ENCODE measurements around the gene CPSF6. TPM values are rescaled to one million over a fixed set of nuclear protein-coding genes. Genes with fewer than 3 reads are reported as not detected.
"Not testable (repeated sequence)": the region's sequence is repeated elsewhere in the genome, so short reads cannot be mapped to it uniquely, and the experiment has no call there.

The CPSF6 gene
- total and polyA plus RNA-seq, 2 of the 4 experiments (the other 2 are of a cell fraction), result 9.1 to 39.3 TPM

- Histone ChIP-seq H2BK120ac (ENCODE audit: low read depth, low read length) (no peak overlapping the region), H2BK20ac (ENCODE audit: low read depth, low read length) (no peak overlapping the region), H3K36me3 (ENCODE audit: control insufficient read depth, insufficient read depth, low read length) (no peaks in the 10 kb centered on the region), H3K27me3 (ENCODE audit: control insufficient read depth, insufficient read depth, low read length) (no peaks in the 10 kb centered on the region; the same call in 1 of the 2 replicates), H4K8ac (ENCODE audit: low read depth in 2 of 2, low read length in 2 of 2) (no peak overlapping the region), H3K18ac (ENCODE audit: low read depth, low read length) (no peak overlapping the region), H3K4me2 (ENCODE audit: low read depth, low read length) (no peak overlapping the region), H4K20me1 (ENCODE audit: insufficient read depth, low read length) (no peaks in the 10 kb centered on the region), H3K4me3 (ENCODE audit: insufficient read depth, low read depth, low read length) (no peak overlapping the region), H2BK5ac (ENCODE audit: low read depth, low read length, poor library complexity, severe bottlenecking) (no peak overlapping the region), H4K5ac (ENCODE audit: low read depth, low read length) (no peak overlapping the region), H3K23ac (ENCODE audit: low read depth, low read length) (no peak overlapping the region), H3K56ac (ENCODE audit: extremely low read depth, insufficient read depth, low read length) (no peak overlapping the region), H2AK9ac (replicated peaks; ENCODE audit: low read depth, low read length, poor library complexity) (no peak overlapping the region), H3K27ac (ENCODE audit: insufficient read depth, low read length) (no peak overlapping the region), H3K4me1 (ENCODE audit: control insufficient read depth, insufficient read depth, low read length) (no peaks in the 10 kb centered on the region), H2BK15ac (ENCODE audit: low read depth, low read length) (no peak overlapping the region), H2AK5ac (ENCODE audit: low read depth, low read length) (no peak overlapping the region), H4K91ac (ENCODE audit: insufficient read depth, low read depth, low read length) (no peak overlapping the region), H2AFZ (replicated peaks; ENCODE audit: low read length, poor library complexity) (no peak overlapping the region), H3K9me1 (ENCODE audit: insufficient read depth, low read length) (no peaks in the 10 kb centered on the region), H3K79me1 (ENCODE audit: low read depth in 1 of 2, low read length in 2 of 2) (no peaks in the 10 kb centered on the region), H3K9ac (ENCODE audit: low read depth, low read length) (no peak overlapping the region), H3K14ac (replicated peaks; ENCODE audit: low read depth, low read length) (no peak overlapping the region), H3K9me3 (ENCODE audit: control insufficient read depth, insufficient read depth, low read length) (no peaks in the 10 kb centered on the region), H3K4ac (ENCODE audit: low read depth, low read length) (no peak overlapping the region)
- no peak for TF ChIP-seq ELK1 (IDR thresholded peaks at IDR 0.05; ENCODE audit: borderline replicate concordance, low read depth, low read length)
- TF ChIP-seq BHLHE40 (IDR thresholded peaks at IDR 0.05; ENCODE audit: low read depth, low read length), result no peak
- no peak for TF ChIP-seq CHD1 (IDR thresholded peaks at IDR 0.05; ENCODE audit: low read depth, low read length)
- TF ChIP-seq RAD21 (IDR thresholded peaks at IDR 0.05; ENCODE audit: low read length), result no peak
- TF ChIP-seq NFE2L2 (IDR thresholded peaks at IDR 0.05; ENCODE audit: low read depth, low read length), result no peak
- TF ChIP-seq SMC3 (IDR thresholded peaks at IDR 0.05; ENCODE audit: low read depth, low read length), result no peak
- no peak for TF ChIP-seq POLR2A (IDR thresholded peaks at IDR 0.05; ENCODE audit: low read depth, low read length)
- no peak for TF ChIP-seq MAFK (IDR thresholded peaks at IDR 0.05; ENCODE audit: low read depth, low read length)
- ChIA-PET CTCF (no interaction called here), POLR2A (ENCODE audit: unreplicated experiment) (no interaction called here)
- no peak for ATAC-seq (ENCODE audit: low read depth)
- no peak for DNase-seq
- dilution Hi-C loops (cut with HindIII; ENCODE audit: low sequenced_read_pairs, unreplicated experiment) (no loop called here), in situ Hi-C loops (cut with MboI; ENCODE audit: low sequenced_read_pairs) (no loop called here), intact Hi-C loops (cut with micrococcal nuclease) (no loop called here)
- no TSS peak for BruUV-seq (replicated peaks)
- WGBS, 2 experiments (ENCODE audit: extremely low coverage in 2 of 2, insufficient read length in 1 of 2), result no CpG with 5 or more reads among the region's 3 CpGs
Measured at GRCh38 chr12:69313209-69313608, 73.8 kb downstream of the CPSF6 start.

DNA sequence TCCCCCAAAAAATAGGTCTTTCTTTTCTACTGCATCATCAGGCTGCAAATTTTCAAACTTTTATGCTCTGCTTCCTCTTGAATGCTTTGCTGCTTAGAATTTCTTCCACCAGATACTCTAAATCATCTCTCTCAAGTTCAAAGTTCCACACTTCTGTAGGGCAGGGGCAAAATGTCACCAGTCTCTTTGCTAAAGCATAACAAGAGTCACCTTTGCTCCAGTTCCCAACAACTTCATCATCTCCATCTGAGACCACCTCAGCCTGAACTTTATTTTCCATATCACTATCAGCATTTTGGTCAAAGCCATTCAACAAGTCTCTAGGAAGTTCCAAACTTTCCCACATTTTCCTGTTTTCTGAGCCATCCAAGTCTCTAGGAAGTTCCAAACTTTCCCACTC, 77.4 kb downstream of the CPSF6 start:
- CTCF ChIA-PET; H2BK120ac ChIP-seq (ENCODE audit: low read depth, low read length); intact Hi-C loops (cut with micrococcal nuclease); ATAC-seq (ENCODE audit: low read depth); in situ Hi-C loops (cut with MboI; ENCODE audit: low sequenced_read_pairs); H3K79me1 ChIP-seq (ENCODE audit: low read depth in 1 of 2, low read length in 2 of 2); H3K18ac ChIP-seq (ENCODE audit: low read depth, low read length); H3K23ac ChIP-seq (ENCODE audit: low read depth, low read length); H3K56ac ChIP-seq (ENCODE audit: extremely low read depth, insufficient read depth, low read length); H4K8ac ChIP-seq (ENCODE audit: low read depth in 2 of 2, low read length in 2 of 2); H2BK15ac ChIP-seq (ENCODE audit: low read depth, low read length); POLR2A ChIA-PET (ENCODE audit: unreplicated experiment); H4K91ac ChIP-seq (ENCODE audit: insufficient read depth, low read depth, low read length); H3K9ac ChIP-seq (ENCODE audit: low read depth, low read length); H3K4me3 ChIP-seq (ENCODE audit: insufficient read depth, low read depth, low read length); H3K14ac ChIP-seq (replicated peaks; ENCODE audit: low read depth, low read length); H2AFZ ChIP-seq (replicated peaks; ENCODE audit: low read length, poor library complexity); H4K5ac ChIP-seq (ENCODE audit: low read depth, low read length); H3K9me3 ChIP-seq (ENCODE audit: control insufficient read depth, insufficient read depth, low read length); H4K20me1 ChIP-seq (ENCODE audit: insufficient read depth, low read length); dilution Hi-C loops (cut with HindIII; ENCODE audit: low sequenced_read_pairs, unreplicated experiment); BruUV-seq (replicated peaks); H3K27me3 ChIP-seq (ENCODE audit: control insufficient read depth, insufficient read depth, low read length); H3K36me3 ChIP-seq (ENCODE audit: control insufficient read depth, insufficient read depth, low read length); H2BK5ac ChIP-seq (ENCODE audit: low read depth, low read length, poor library complexity, severe bottlenecking); H3K27ac ChIP-seq (ENCODE audit: insufficient read depth, low read length); H3K4ac ChIP-seq (ENCODE audit: low read depth, low read length); H3K4me2 ChIP-seq (ENCODE audit: low read depth, low read length); H3K4me1 ChIP-seq (ENCODE audit: control insufficient read depth, insufficient read depth, low read length); H2AK9ac ChIP-seq (replicated peaks; ENCODE audit: low read depth, low read length, poor library complexity); H2AK5ac ChIP-seq (ENCODE audit: low read depth, low read length); H2BK20ac ChIP-seq (ENCODE audit: low read depth, low read length); H3K9me1 ChIP-seq (ENCODE audit: insufficient read depth, low read length); DNase-seq: not testable (repeated sequence)

All from IMR-90 (cell line).